Right lobe of liver (tissue), 4 donors: ENCODE data around the gene ANP32A.

Source experiments
- POLR2A ChIP-seq: fragments of 450-650 bp; IDR thresholded peaks from one replicate; pipeline ENCODE4 v1.6.1; 2017; ENCODE audit warnings: antibody characterized with exemption, mild to moderate bottlenecking
- TF ChIP-seq, protein P1 (sequence below), 4 donors: fragments of 200-600 bp in 3 of 4; fragments of 450-650 bp in 1 of 4; IDR thresholded peaks; one replicate each; pipeline versions ENCODE4 v1.5.1 to v1.8.0; 2016 to 2022; ENCODE audit warnings: antibody characterized with exemption in 4 of 4, mild to moderate bottlenecking in 2 of 4
- donor health status: DM: no; HTN: no; CAD: no.
- donor health status: DM: no; HTN: no; CAD: no.
- donor health status: DM: no; HTN: yes; CAD: no.

DNA sequence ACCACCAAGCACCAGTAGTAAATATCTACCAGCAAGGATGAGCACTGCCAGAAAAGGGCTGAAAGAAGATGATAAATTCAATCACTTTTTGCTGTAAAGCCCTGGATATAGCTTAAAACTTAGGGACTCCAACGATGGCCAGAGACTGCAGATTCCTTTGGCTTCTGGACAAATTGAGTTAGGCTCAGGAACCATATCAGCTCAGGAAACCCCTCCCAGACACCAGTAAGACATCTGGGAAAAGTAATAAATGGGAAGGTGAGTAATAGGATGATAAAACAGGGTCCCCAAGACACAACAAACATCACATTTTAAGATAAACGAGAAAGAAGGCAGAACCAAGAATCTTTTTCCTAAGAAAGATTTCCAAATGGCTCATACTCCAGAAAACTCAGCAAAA, 65.0 kb downstream of the ANP32A start:
- TF ChIP-seq POLR2A = no peak
- TF ChIP-seq, protein P1, sequence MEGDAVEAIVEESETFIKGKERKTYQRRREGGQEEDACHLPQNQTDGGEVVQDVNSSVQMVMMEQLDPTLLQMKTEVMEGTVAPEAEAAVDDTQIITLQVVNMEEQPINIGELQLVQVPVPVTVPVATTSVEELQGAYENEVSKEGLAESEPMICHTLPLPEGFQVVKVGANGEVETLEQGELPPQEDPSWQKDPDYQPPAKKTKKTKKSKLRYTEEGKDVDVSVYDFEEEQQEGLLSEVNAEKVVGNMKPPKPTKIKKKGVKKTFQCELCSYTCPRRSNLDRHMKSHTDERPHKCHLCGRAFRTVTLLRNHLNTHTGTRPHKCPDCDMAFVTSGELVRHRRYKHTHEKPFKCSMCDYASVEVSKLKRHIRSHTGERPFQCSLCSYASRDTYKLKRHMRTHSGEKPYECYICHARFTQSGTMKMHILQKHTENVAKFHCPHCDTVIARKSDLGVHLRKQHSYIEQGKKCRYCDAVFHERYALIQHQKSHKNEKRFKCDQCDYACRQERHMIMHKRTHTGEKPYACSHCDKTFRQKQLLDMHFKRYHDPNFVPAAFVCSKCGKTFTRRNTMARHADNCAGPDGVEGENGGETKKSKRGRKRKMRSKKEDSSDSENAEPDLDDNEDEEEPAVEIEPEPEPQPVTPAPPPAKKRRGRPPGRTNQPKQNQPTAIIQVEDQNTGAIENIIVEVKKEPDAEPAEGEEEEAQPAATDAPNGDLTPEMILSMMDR (IDR thresholded peaks at IDR 0.05) = no peak
